Right renal pelvis (tissue), 4 donors: ENCODE data around the gene ZC3HAV1L. TPM values are rescaled to one million over a fixed set of nuclear protein-coding genes. Genes with fewer than 3 reads are reported as not detected.
A peak's percentile ranks its signal among the peaks of the same experiment; 100 is the strongest.
"Not testable (repeated sequence)": the region's sequence is repeated elsewhere in the genome, so short reads cannot be mapped to it uniquely, and the experiment has no call there.

ENCODE experiments used
- DNase-seq, 4 donors: peaks; one replicate each; pipeline ENCODE4 v3.0.0-alpha.2; 2013; ENCODE audit warnings: low read depth in 4 of 4, low spot score in 3 of 4, missing footprints in 1 of 4
- polyA plus RNA-seq, 4 donors: library from polyadenylated mRNA; unstranded; fragments of 120-200 nt; gene quantifications; one replicate each; pipeline ENCODE4 v1.2.1, GENCODE V29; 2013; ENCODE audit not compliant: insufficient read length in 4 of 4

The ZC3HAV1L gene, protein sequence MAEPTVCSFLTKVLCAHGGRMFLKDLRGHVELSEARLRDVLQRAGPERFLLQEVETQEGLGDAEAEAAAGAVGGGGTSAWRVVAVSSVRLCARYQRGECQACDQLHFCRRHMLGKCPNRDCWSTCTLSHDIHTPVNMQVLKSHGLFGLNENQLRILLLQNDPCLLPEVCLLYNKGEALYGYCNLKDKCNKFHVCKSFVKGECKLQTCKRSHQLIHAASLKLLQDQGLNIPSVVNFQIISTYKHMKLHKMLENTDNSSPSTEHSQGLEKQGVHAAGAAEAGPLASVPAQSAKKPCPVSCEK
- 10 to 100 TPM; 16.5 to 20.2 (median 18.1) TPM for polyA plus RNA-seq

GRCh38 chr7:139035586-139036353 lies at the start of gene ZC3HAV1L:
ZC3HAV1L (minus strand) TSS chr7:139036042; CDS start chr7:139036017, 25 bp downstream.
- DNase-seq, result peak; percentile 67 to 73 (median 69)

- DNase-seq, result no peak
Measured at GRCh38 chr7:139084709-139085108, 48.9 kb upstream of the ZC3HAV1L start.

- DNase-seq, result no peak
Measured at GRCh38 chr7:139081584-139081983, 45.7 kb upstream of the ZC3HAV1L start.

GRCh38 chr7:139080905-139081304 lies 45.1 kb upstream of the ZC3HAV1L start:
- no peak for DNase-seq

DNA sequence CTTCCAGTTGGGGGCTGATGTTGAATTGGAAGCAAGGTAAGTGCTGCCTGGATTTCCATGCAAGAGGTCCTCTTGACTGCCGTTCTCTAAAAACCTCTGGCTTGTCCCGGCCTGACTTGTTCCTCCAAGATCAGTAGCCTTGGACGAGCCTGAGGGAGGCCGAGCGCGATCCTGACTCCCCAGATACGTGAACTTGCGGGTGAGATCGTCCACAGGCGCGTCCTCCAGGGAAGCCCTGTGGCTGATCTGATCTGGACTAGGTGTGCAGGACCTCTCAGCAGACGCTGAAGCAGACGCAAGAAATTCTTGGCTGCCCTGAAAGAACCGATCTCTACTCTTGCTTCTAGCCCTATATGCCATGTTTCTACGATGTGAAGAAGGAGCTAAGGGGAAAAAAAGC lies 44.0 kb upstream of the ZC3HAV1L start:
- no peak for DNase-seq

DNA sequence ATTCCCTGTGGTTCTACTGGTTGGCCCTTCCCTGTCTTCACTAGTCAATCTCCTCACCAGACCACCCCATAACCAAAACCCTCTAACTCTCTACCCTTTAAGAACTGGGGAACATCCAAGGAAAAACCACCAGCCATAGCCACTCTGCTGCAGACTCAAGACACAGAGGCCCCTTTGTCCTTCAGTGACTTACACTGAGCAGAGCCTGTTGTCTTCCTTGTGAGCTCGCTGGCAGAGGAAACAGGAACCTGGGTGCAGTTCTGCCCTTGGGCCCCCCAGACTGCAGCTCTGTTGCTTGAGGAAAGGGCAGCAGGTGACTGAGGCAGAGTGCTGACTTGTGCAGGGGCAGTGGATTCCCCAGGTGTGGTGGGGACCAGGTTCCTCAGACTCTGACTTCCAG lies 43.1 kb upstream of the ZC3HAV1L start:
- no peak for DNase-seq

DNA sequence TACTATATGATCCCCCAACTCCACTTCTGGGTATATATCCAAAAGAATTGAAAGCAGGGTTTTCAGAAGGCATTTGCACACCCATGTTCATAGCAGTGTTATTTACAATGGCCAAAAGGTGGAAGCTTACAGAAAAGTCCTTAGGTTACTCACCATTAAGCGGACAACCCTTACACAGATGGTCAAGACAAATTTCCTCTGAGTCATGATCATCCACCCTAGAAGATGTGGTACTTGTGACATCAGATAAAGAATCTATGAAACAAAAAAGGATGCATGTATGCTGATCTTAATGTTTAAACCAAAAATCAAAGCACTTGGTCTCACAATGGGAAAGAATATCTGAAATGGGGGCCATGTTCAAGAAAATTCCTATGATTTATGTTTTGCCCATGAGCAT lies 42.6 kb upstream of the ZC3HAV1L start:
- DNase-seq, result no peak

GRCh38 chr7:139077706-139078105 lies 41.9 kb upstream of the ZC3HAV1L start:
- DNase-seq, result not testable (repeated sequence)

GRCh38 chr7:139075871-139076686 lies 40.2 kb upstream of the ZC3HAV1L start:
- DNase-seq, result no peak

- peak; percentile 63 to 72 (median 68) for DNase-seq
Measured at GRCh38 chr7:139075031-139075652, 39.3 kb upstream of the ZC3HAV1L start.

DNA sequence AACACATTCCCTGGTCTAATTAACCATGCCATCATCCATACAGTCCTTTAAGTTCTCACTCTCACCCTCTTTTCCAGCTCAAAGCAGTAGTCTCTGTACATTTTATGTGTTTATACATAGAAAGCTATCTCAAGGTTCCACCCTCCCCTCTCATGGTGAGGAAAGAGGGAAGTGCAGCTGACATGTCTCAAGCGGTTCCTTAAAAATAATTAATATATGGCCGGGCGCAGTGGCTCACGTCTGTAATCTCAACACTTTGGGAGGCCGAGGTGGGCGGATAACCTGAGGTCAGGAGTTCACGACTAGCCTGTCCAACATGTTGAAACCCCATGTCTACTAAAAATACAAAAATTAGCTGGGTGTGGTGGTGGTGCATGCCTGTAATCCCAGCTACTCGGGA lies 37.0 kb upstream of the ZC3HAV1L start:
- DNase-seq, result no peak

- no peak for DNase-seq
Measured at GRCh38 chr7:139071680-139072079, 35.8 kb upstream of the ZC3HAV1L start.

- no peak for DNase-seq
Measured at GRCh38 chr7:139068544-139069399, 32.9 kb upstream of the ZC3HAV1L start.

GRCh38 chr7:139066315-139066714 lies 30.5 kb upstream of the ZC3HAV1L start:
- DNase-seq, result no peak

- DNase-seq, result no peak
Measured at GRCh38 chr7:139065323-139065722, 29.5 kb upstream of the ZC3HAV1L start.

- DNase-seq, result no peak
Measured at GRCh38 chr7:139061416-139061815, 25.6 kb upstream of the ZC3HAV1L start.

DNA sequence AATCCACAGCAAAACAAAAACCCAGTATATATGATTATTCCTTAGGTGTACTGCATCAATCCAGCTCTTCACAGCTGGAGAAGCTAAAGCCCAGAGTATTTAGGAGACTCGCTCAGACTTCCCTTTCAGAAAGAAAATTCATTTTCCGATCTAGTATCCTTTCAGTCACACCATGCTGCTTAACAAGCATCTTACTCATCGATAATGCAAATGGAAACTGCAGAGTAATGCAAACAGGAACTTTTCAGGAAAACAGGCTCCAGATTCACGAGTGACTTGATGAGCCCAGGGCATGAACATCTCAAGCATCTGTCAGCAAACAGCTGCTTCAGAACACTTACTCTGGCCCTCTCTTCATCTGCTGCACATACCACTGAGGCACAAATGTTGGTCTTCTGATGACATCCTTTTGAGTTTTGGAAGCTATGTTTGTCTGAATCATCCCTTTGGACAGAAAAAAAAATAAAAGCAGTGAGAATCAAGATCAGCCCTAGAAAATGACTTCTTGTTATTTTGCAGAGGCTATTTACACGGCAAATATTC lies 24.9 kb upstream of the ZC3HAV1L start:
- no peak for DNase-seq

DNA sequence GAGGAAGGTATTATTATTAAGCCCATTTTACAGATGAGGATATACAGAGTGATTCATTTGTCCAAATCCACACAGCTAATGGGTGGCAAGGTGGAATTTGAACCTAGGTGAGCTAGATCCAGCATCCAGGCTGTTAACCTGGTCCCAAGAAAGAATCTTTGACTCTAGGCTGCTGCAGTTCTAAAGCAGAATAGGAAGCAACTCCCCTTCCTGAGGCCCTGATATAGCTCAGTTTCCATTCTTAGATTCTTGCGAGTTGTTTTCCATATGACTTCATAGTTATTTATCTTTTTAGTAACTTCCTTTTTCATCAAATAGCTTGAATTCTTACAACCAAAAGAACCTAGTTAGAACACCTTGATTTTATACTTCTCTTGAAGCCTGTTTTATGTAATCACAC lies 24.1 kb upstream of the ZC3HAV1L start:
- no peak for DNase-seq

DNA sequence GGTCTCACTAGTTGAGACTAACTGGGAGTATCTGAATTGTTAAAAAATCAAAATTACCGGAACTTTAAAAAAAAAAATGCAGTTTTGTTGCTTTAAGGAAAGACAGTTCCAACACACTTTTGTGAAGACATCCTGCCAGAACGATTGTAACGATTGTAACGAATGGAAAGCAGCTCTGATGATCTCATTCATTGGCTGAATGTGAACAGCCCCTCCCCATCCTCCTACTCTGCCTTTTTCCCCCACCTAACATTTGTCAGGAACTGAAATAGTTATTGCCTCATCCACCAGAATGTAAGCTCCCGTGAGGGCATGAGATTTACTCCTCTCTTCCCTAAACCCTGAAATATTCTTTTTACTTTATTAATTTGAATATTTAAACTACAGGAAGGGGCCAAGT lies 23.1 kb upstream of the ZC3HAV1L start:
- no peak for DNase-seq
